ENCODE results near the gene DDI2. TPM values are rescaled to one million over a fixed set of nuclear protein-coding genes. Genes with fewer than 3 reads are reported as not detected.

The DDI2 gene
- total and polyA plus RNA-seq, 9 of the 15 experiments (the other 6 are each of a cell fraction or from before 2014, with no cell fraction given): 6.5 to 48.4 (median 21.2) TPM

- Histone ChIP-seq H3K4me1 (replicated peaks in 1 of 2; ENCODE audit: control insufficient read depth in 2 of 2, insufficient read depth in 2 of 2, low read length in 2 of 2) (peaks cover 20 to 35% of the 10 kb centered on the region in 2 experiments; a peak in 4 of 5 replicates), H3K79me2 (ENCODE audit: control insufficient read depth, insufficient read depth, low read length) (peaks cover 79% of the 10 kb centered on the region), H3K4me2 (ENCODE audit: insufficient read depth, low read length) (no peak overlapping the region), H3K9me3 (replicated peaks; ENCODE audit: control insufficient read depth, insufficient read depth, low read depth, low read length) (no peaks in the 10 kb centered on the region; the same call in 1 of the 2 replicates), H3K9me1 (ENCODE audit: control insufficient read depth, insufficient read depth, low read length) (no peaks in the 10 kb centered on the region), H3K27ac (ENCODE audit: extremely low read depth, low read depth, low read length) (no peak overlapping the region), H3K9ac (ENCODE audit: insufficient read depth in 1 of 2, low read depth in 2 of 2, low read length in 2 of 2) (no peak overlapping the region), H3K4me3 (no peak overlapping the region), H4K20me1 (replicated peaks; ENCODE audit: control insufficient read depth, insufficient read depth, low read length) (no peaks in the 10 kb centered on the region), H3K36me3 (ENCODE audit: control insufficient read depth, insufficient read depth, low read length) (peaks cover 33% of the 10 kb centered on the region), H3K27me3 (ENCODE audit: control insufficient read depth in 2 of 2, insufficient read depth in 2 of 2, low read length in 2 of 2) (no peaks in the 10 kb centered on the region), H2AFZ (ENCODE audit: low read depth, low read length) (no peak overlapping the region)
- DNase-seq (ENCODE audit: extremely low read depth in 1 of 4, low spot score in 3 of 4): no peak
- CTCF ChIA-PET (ENCODE audit: low intra/inter-chr PET ratio): no interaction called here
- no TSS peak for BruUV-seq (replicated peaks)
- FAIRE-seq: no peak
- ATAC-seq: no peak
- TF ChIP-seq NCOA6 (IDR thresholded peaks at IDR 0.05) (no peak), ZNF174 (CRISPR knock-in tag; IDR thresholded peaks at IDR 0.05) (no peak), KDM2B (CRISPR knock-in tag; IDR thresholded peaks at IDR 0.05) (no peak), HES1 (IDR thresholded peaks at IDR 0.05; ENCODE audit: low read depth) (no peak), MED1 (CRISPR knock-in tag; IDR thresholded peaks at IDR 0.05; ENCODE audit: borderline replicate concordance) (no peak), PREB (CRISPR knock-in tag; IDR thresholded peaks at IDR 0.05) (no peak), ZNF57 (CRISPR knock-in tag; IDR thresholded peaks at IDR 0.05) (no peak), HCFC1 (IDR thresholded peaks at IDR 0.05; ENCODE audit: low read depth, low read length) (no peak), DIDO1 (tag; IDR thresholded peaks at IDR 0.05; ENCODE audit: low read depth) (no peak), ARID1B (IDR thresholded peaks at IDR 0.05) (no peak)
- WGBS (ENCODE audit: insufficient coverage, low coverage, missing lambda C conversion rate): 58% methylated on average over 2 of the region's 2 CpGs
- intact Hi-C loops (cut with micrococcal nuclease): no loop called here
- POLR2A ChIA-PET: interaction anchor here (1.1 kb wide), 1 partner anchor 19 kb away, joined by 3 read pairs; no protein-coding TSS in a partner anchor
- in situ Hi-C loops (cut with MboI): no loop called here
These were observed 70.2 kb downstream of the DDI2 start for GRCh38 chr1:15687446-15687845.
